PC-3 (cell line): ENCODE data around the gene PBX4.
"Not testable (repeated sequence)": the region's sequence is repeated elsewhere in the genome, so short reads cannot be mapped to it uniquely, and the experiment has no call there.

Experiments used
- EZH2 ChIP-seq: fragments of 300-600 bp; sonication (generic); IDR thresholded peaks from one replicate; pipeline ENCODE4 v1.6.1; 2017; ENCODE audit warnings: antibody characterized with exemption, mild to moderate bottlenecking, low read length; ENCODE audit not compliant: unreplicated experiment
- EZH2phosphoT487 ChIP-seq: fragments of 300-600 bp; sonication (generic); IDR thresholded peaks from 2 replicates; pipeline ENCODE4 v1.6.1; 2018; ENCODE audit warnings: mild to moderate bottlenecking, antibody characterized with exemption, low read length, borderline replicate concordance
- TF ChIP-seq, protein P1 (sequence below): fragments of 300-600 bp; sonication (generic); conservative IDR thresholded peaks from 2 replicates; pipeline ENCODE4 v1.5.1; 2017; ENCODE audit warnings: antibody characterized with exemption, low read depth, mild to moderate bottlenecking, low read length

DNA sequence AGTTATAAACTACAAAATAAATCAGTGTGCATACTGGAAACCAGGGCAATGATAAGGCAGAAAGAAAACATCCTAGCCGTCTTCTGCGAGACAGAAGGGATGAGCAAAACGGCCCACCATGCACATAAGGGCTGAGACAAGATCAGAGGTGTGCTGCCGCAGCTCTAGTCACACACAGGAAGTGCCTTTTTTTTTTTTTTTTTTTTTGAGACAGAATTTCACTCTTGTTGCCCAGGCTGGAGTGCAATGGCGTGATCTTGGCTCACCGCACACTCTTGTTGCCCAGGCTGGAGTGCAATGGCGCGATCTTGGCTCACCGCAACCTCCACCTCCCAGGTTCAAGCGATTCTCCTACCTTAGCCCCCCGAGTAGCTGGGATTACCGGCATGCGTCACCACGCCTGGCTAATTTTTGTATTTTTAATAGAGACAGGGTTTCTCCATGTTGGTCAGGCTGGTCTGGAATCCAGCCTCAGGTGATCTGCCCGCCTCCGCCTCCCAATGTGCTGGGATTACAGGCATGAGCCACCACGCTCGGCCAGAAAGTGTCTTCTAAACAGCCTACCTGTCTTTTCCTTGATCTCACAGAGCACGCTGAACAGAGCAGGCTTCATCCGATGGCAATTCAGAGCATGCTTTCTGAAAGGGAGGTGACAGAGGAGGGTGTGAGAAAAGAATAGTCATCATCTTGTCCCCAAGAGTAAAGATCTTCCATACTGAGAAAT lies 19.6 kb downstream of the PBX4 start:
- TF ChIP-seq, protein P1, sequence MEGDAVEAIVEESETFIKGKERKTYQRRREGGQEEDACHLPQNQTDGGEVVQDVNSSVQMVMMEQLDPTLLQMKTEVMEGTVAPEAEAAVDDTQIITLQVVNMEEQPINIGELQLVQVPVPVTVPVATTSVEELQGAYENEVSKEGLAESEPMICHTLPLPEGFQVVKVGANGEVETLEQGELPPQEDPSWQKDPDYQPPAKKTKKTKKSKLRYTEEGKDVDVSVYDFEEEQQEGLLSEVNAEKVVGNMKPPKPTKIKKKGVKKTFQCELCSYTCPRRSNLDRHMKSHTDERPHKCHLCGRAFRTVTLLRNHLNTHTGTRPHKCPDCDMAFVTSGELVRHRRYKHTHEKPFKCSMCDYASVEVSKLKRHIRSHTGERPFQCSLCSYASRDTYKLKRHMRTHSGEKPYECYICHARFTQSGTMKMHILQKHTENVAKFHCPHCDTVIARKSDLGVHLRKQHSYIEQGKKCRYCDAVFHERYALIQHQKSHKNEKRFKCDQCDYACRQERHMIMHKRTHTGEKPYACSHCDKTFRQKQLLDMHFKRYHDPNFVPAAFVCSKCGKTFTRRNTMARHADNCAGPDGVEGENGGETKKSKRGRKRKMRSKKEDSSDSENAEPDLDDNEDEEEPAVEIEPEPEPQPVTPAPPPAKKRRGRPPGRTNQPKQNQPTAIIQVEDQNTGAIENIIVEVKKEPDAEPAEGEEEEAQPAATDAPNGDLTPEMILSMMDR: not testable (repeated sequence)
- TF ChIP-seq EZH2, EZH2phosphoT487: not testable (repeated sequence)
